ENCODE results near the gene PSME3IP1.

PSME3IP1 gene

DNA sequence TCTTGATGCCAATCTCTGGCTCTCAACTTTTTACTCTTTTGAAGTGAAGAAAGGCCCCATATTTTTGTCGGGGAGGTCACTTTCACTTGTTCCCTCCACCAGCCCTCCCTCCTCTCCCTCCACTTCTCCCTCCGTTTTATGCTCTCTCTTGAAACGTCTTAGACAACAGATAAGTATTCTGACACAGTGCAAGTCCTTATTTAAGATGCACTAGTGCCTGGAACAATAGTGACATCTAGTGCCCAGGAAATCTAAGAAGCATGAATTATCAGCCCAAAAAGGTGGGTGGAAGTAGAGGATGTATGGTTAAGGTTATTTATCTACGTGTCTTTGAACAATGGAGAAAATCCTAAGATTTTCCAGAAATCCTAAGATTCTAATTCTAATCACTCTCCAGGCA, 17.9 kb downstream of the PSME3IP1 start:
- H3K36me3 ChIP-seq: peaks cover 71 to 82% (median 77%) of the 10 kb centered on the region in 11 experiments
- H3K4me1 ChIP-seq: peaks cover 26 to 31% (median 28%) of the 10 kb centered on the region in 10 experiments
- H3K9ac ChIP-seq: peak overlapping the region in 9 of 11 experiments; percentile 10 to 60 (median 35); a peak in 16 of 22 replicates
- peak overlapping the region; percentile 57 to 84 (median 74) for H3K4me2 ChIP-seq
- peak overlapping the region in 9 of 11 experiments; percentile 16 to 64 (median 52); a peak in 16 of 22 replicates for H3K27ac ChIP-seq
- peaks cover 0 to 16% (median 0%) of the 10 kb centered on the region in 11 experiments; a peak in 2 of 22 replicates for H4K20me1 ChIP-seq
- H3K4me3 ChIP-seq: no peak overlapping the region
- H3K9me3 ChIP-seq (replicated peaks in 1 of 11): no peaks in the 10 kb centered on the region
- no peak for TF ChIP-seq Cebpa-rat (IDR thresholded peaks at IDR 0.05)
- H3K27me3 ChIP-seq: no peaks in the 10 kb centered on the region

DNA sequence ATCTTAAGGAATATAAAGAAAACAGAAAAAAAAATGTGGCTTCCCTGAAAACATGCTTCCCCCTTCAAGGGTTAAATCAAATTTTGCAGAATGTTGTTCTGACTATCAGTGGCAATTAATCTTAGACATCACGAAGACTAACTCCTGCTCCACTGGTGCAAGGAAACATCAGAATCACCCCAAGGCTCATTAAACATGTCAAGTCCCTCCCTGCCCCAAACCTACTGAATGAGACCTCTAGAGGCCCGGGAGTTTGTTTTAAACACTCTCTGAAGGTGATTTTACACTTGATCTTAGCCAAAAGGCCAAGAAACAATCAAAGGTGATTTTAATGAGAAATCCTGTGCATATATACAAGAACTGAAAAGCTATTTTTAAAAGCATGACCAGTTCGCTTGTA, 18.3 kb downstream of the PSME3IP1 start:
- H3K9me3 ChIP-seq (replicated peaks in 1 of 11): no peaks in the 10 kb centered on the region
- peaks cover 71 to 82% (median 77%) of the 10 kb centered on the region in 11 experiments for H3K36me3 ChIP-seq
- no peak overlapping the region for H3K4me3 ChIP-seq
- H3K4me1 ChIP-seq: peaks cover 26 to 29% (median 27%) of the 10 kb centered on the region in 10 experiments
- H3K27ac ChIP-seq: peak overlapping the region; percentile 16 to 64 (median 52); a peak in 17 of 22 replicates
- H3K9ac ChIP-seq: peak overlapping the region in 9 of 11 experiments; percentile 10 to 60 (median 35); a peak in 16 of 22 replicates
- peaks cover 0 to 16% (median 0%) of the 10 kb centered on the region in 11 experiments; a peak in 1 of 22 replicates for H4K20me1 ChIP-seq
- H3K4me2 ChIP-seq: peak overlapping the region; percentile 57 to 84 (median 74)
- TF ChIP-seq Cebpa-rat (IDR thresholded peaks at IDR 0.05): no peak
- no peaks in the 10 kb centered on the region for H3K27me3 ChIP-seq

DNA sequence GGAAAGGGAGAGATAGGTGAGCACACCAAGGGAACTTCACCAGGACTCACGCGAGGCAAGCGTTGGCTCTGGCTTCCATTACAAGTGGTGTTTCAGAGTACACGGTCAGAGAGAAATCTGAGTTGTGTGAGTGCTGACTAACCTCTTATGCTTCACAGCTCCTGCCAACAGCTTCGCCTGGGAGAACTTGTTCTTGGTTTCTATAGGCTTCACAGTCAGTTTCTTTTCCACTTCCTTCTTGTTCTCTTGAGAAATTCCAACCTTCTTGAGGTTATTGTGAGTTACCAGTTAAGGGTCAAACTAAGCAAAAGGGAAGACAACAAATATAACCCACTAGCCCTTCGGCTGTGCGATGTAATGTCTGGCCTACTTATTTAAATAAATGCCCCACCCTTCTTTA, 18.9 kb downstream of the PSME3IP1 start:
- H3K36me3 ChIP-seq: peaks cover 71 to 82% (median 76%) of the 10 kb centered on the region in 11 experiments
- TF ChIP-seq Cebpa-rat (IDR thresholded peaks at IDR 0.05): no peak
- H3K9me3 ChIP-seq (replicated peaks in 1 of 11): no peaks in the 10 kb centered on the region
- peak overlapping the region; percentile 57 to 84 (median 74) for H3K4me2 ChIP-seq
- H3K27ac ChIP-seq: peak overlapping the region; percentile 21 to 70 (median 52); a peak in 20 of 22 replicates
- peak overlapping the region in 10 of 11 experiments; percentile 4 to 60 (median 34); a peak in 13 of 22 replicates for H3K9ac ChIP-seq
- peaks cover 0 to 16% (median 0%) of the 10 kb centered on the region in 11 experiments; a peak in 1 of 22 replicates for H4K20me1 ChIP-seq
- peaks cover 26 to 29% (median 27%) of the 10 kb centered on the region in 10 experiments for H3K4me1 ChIP-seq
- H3K27me3 ChIP-seq: no peaks in the 10 kb centered on the region
- no peak overlapping the region for H3K4me3 ChIP-seq

DNA sequence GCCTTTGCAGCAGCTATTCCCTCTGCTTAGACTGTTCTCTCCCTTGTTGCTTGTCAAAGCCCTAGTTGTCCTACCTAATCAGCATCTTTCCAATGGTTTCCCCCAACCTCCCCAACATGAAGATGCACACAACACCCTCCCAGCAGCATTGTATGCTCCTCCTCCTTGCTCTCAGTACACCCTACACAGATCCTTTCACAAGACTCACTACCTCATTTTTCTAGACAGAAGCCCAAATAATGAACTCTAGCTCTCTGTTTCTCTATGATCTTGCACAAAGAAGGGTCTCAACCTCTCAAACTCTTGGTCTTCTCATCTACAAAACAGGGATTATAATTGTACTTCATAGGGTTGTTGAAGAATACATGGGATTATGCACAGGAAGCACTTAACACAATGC, 19.4 kb downstream of the PSME3IP1 start:
- no peaks in the 10 kb centered on the region for H3K27me3 ChIP-seq
- no peaks in the 10 kb centered on the region for H3K9me3 ChIP-seq (replicated peaks in 1 of 11)
- peak overlapping the region; percentile 57 to 84 (median 74) for H3K4me2 ChIP-seq
- no peak overlapping the region for H3K4me3 ChIP-seq
- H3K36me3 ChIP-seq: peaks cover 69 to 82% (median 76%) of the 10 kb centered on the region in 11 experiments
- H3K4me1 ChIP-seq: peaks cover 26 to 30% (median 28%) of the 10 kb centered on the region in 10 experiments
- peaks cover 0 to 16% (median 0%) of the 10 kb centered on the region in 11 experiments; a peak in 1 of 22 replicates for H4K20me1 ChIP-seq
- peak overlapping the region; percentile 21 to 70 (median 52); a peak in 19 of 22 replicates for H3K27ac ChIP-seq
- peak overlapping the region in 6 of 11 experiments; percentile 9 to 60 (median 22); a peak in 8 of 22 replicates for H3K9ac ChIP-seq
- TF ChIP-seq Cebpa-rat (IDR thresholded peaks at IDR 0.05): no peak

DNA sequence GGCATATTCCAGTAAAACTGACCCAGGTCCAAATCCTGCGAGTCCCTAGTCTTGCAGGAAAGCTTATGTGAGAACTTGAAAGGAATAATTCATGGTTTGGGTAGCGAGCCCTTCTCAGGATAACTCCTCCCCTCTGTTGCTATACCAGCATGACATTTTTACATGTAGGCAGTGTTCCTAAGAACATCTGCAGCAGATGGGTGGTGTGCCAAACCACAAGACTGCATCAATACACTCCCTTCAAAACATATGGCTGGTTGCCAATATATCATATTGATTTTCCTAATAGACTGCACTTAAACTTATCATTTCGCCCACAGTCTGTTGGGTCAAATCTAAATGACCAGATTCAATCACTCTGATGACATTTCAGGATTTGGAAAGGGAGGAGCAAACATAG, 19.9 kb downstream of the PSME3IP1 start:
- Histone ChIP-seq H3K27ac (peak overlapping the region in 6 of 11 experiments; percentile 47 to 70 (median 54); a peak in 5 of 22 replicates), H3K36me3 (peaks cover 68 to 80% (median 76%) of the 10 kb centered on the region in 11 experiments), H4K20me1 (peaks cover 0 to 16% (median 0%) of the 10 kb centered on the region in 11 experiments; a peak in 1 of 22 replicates), H3K4me1 (peaks cover 28 to 35% (median 33%) of the 10 kb centered on the region in 10 experiments), H3K27me3 (no peaks in the 10 kb centered on the region), H3K9ac (no peak overlapping the region; a peak in 1 of 22 replicates), H3K4me3 (no peak overlapping the region), H3K4me2 (peak overlapping the region; percentile 57 to 84 (median 74)), H3K9me3 (replicated peaks in 1 of 11) (no peaks in the 10 kb centered on the region)
- TF ChIP-seq Cebpa-rat (IDR thresholded peaks at IDR 0.05): no peak

DNA sequence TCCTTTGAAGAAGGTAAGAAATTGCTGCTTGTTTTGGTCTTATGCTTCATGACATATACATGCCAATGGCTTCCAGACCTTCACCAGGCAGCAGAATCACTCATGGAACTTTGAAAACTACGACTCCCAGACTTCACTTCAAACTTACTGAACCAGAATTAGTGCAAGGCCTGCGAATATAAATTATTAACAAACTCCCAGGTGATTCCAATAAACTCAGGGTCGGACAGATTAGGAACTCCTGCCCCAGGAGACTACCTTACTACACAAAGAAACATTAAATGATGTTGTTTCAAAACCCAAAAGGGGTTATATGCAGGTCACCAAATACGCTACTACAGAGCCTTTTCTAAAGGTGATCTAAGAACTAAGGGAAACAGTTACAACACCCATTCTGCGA, 20.4 kb downstream of the PSME3IP1 start:
- no peak overlapping the region for H3K27ac ChIP-seq
- H3K9ac ChIP-seq: no peak overlapping the region
- H3K27me3 ChIP-seq: no peaks in the 10 kb centered on the region
- peak overlapping the region; percentile 57 to 84 (median 74) for H3K4me2 ChIP-seq
- H3K9me3 ChIP-seq (replicated peaks in 1 of 11): no peaks in the 10 kb centered on the region
- peaks cover 33 to 40% (median 37%) of the 10 kb centered on the region in 10 experiments for H3K4me1 ChIP-seq
- H3K4me3 ChIP-seq: no peak overlapping the region
- H3K36me3 ChIP-seq: peaks cover 67 to 80% (median 73%) of the 10 kb centered on the region in 11 experiments
- H4K20me1 ChIP-seq: peaks cover 0 to 16% (median 0%) of the 10 kb centered on the region in 11 experiments; a peak in 1 of 22 replicates
- no peak for TF ChIP-seq Cebpa-rat (IDR thresholded peaks at IDR 0.05)

DNA sequence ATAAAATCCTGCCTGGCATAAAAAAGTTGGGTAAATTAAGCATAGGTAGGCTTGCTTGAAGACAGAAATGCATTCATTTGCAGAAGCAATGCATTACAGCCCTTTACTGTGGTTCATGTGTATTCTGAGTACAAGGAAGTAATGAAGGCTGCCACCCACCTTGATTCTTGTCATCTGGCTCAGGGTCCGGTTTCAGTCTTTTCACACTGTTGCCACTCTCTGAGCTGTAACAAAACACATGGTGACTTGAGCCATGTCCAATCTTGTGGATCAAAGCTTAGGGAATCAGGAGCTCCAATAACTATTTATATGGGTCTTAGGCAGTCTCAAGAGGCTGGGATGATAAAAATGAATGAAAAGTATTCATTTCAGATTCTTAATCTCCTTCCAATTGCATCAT, 22.0 kb downstream of the PSME3IP1 start:
- peaks cover 64 to 80% (median 71%) of the 10 kb centered on the region in 11 experiments for H3K36me3 ChIP-seq
- peaks cover 35 to 46% (median 40%) of the 10 kb centered on the region in 10 experiments for H3K4me1 ChIP-seq
- no peak overlapping the region for H3K9ac ChIP-seq
- H3K27me3 ChIP-seq: no peaks in the 10 kb centered on the region
- no peak overlapping the region for H3K4me3 ChIP-seq
- TF ChIP-seq Cebpa-rat (IDR thresholded peaks at IDR 0.05): no peak
- H3K27ac ChIP-seq: no peak overlapping the region
- H3K4me2 ChIP-seq: no peak overlapping the region
- no peaks in the 10 kb centered on the region for H3K9me3 ChIP-seq (replicated peaks in 1 of 11)
- peaks cover 0 to 16% (median 0%) of the 10 kb centered on the region in 11 experiments; a peak in 1 of 22 replicates for H4K20me1 ChIP-seq

DNA sequence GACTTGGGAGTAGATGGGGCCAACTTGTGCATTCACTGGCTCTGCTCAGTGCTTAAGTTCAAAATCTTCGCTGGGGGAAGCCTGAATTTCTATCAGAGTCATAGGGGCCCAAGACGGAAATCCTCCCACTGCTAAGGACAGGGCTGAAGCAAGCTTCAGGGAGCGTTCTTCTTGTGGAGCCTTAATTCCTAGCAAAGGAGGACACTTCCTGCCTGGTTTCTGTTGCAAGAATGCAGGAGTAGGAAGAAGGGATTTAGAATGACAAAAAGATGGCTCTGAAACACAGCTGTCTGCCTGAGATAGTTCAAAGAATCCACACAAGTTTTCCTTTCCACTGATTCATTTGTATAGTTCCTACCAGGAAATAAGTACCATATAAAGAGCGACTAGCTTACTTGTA, 26.4 kb downstream of the PSME3IP1 start:
- no peak overlapping the region for H3K4me3 ChIP-seq
- peaks cover 0 to 4% (median 0%) of the 10 kb centered on the region in 11 experiments; a peak in 1 of 22 replicates for H4K20me1 ChIP-seq
- H3K27ac ChIP-seq: no peak overlapping the region
- H3K27me3 ChIP-seq: no peaks in the 10 kb centered on the region
- TF ChIP-seq Cebpa-rat (IDR thresholded peaks at IDR 0.05): no peak
- peaks cover 82 to 100% (median 94%) of the 10 kb centered on the region in 11 experiments for H3K36me3 ChIP-seq
- H3K9ac ChIP-seq: no peak overlapping the region
- H3K4me2 ChIP-seq: no peak overlapping the region
- H3K4me1 ChIP-seq: peaks cover 9 to 27% (median 13%) of the 10 kb centered on the region in 10 experiments
- no peaks in the 10 kb centered on the region for H3K9me3 ChIP-seq (replicated peaks in 1 of 11)

DNA sequence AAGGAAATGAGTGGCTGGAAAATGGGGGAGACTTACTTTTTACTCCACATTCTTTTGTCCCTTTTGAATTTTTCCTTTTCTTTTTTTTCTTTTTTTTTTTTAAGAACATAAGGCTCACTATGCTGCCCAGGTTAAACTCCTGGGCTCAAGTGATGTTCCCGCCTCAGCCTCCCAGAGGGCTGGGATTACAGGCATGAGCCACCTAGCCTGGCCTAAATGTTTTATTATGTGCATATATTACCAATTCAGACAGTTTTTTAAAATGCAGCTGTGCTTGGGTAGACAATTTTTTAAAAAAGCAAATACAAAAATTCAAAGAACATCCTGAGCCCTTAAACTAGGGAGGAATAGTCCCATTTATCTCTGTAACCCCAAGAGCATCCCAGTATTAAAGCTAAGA, 28.3 kb downstream of the PSME3IP1 start:
- H4K20me1 ChIP-seq: peaks cover 0 to 4% (median 0%) of the 10 kb centered on the region in 11 experiments; a peak in 1 of 22 replicates
- peaks cover 19 to 43% (median 27%) of the 10 kb centered on the region in 10 experiments for H3K4me1 ChIP-seq
- H3K9me3 ChIP-seq (replicated peaks in 1 of 11): no peaks in the 10 kb centered on the region
- no peak overlapping the region for H3K9ac ChIP-seq
- H3K27ac ChIP-seq: no peak overlapping the region
- no peak overlapping the region for H3K4me3 ChIP-seq
- no peaks in the 10 kb centered on the region for H3K27me3 ChIP-seq
- TF ChIP-seq Cebpa-rat (IDR thresholded peaks at IDR 0.05): no peak
- H3K4me2 ChIP-seq: no peak overlapping the region
- peaks cover 82 to 100% (median 95%) of the 10 kb centered on the region in 11 experiments for H3K36me3 ChIP-seq
